ENCODE results near the gene RPS19.

DNA sequence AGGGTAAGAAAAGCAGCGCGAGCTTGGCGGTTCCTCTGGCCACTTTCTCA, 15.2 kb upstream of the RPS19 start, which contains the start of gene DMRTC2:
- TF ChIP-seq GATA2 (IDR thresholded peaks at IDR 0.05; ENCODE audit: low read depth, low read length) = no peak
- no peak for TF ChIP-seq GATA3 (IDR thresholded peaks at IDR 0.05; ENCODE audit: low read depth, low read length)
